Fibroblast of mammary gland (primary cell): ENCODE measurements around the gene CHTOP.

Experiments used
- DNase-seq: peaks from one replicate; pipeline ENCODE4 v3.0.0-alpha.2; 2010; ENCODE audit warnings: low read depth
- H3K4me3 ChIP-seq: 2 replicates; pipeline ENCODE4 v1.5.1; 2011; ENCODE audit warnings: low read depth, mild to moderate bottlenecking, low read length, moderate library complexity; ENCODE audit not compliant: control insufficient read depth
- TF ChIP-seq, protein P1 (sequence below): conservative IDR thresholded peaks from 2 replicates; pipeline ENCODE4 v1.5.1; 2011; ENCODE audit warnings: low read depth, low read length, inconsistent platforms; ENCODE audit not compliant: control insufficient read depth, insufficient read depth

Gene CHTOP

DNA sequence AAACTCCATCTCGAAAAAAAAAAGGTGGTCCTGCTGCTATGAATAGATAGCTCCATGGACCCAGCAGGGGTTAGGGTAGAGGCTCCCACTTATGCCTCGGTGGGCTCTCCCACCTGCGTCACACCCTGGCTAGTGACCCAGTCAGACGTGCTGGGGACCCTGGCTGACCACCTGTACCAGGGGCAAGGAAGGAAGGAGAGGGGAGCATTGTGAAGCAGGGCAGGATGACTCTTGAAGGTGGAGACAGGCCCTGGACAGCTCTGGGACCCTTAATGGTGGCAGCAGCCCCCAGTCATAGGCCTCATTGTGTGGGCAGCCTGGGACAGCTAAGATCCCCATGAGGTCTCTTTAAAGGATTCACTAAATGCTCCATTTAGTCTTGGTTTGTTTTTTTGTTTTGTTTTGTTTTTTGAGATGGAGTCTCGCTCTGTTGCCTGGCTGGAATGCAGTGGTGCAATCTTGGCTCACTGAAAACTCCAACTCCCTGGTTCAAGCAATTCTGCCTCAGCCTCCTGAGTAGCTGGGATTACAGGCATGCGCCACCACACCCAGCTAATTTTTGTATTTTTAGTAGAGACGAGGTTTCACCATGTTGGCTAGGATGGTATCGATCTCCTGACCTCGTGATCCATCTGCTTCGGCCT, 14.3 kb downstream of the CHTOP start:
- TF ChIP-seq, protein P1, sequence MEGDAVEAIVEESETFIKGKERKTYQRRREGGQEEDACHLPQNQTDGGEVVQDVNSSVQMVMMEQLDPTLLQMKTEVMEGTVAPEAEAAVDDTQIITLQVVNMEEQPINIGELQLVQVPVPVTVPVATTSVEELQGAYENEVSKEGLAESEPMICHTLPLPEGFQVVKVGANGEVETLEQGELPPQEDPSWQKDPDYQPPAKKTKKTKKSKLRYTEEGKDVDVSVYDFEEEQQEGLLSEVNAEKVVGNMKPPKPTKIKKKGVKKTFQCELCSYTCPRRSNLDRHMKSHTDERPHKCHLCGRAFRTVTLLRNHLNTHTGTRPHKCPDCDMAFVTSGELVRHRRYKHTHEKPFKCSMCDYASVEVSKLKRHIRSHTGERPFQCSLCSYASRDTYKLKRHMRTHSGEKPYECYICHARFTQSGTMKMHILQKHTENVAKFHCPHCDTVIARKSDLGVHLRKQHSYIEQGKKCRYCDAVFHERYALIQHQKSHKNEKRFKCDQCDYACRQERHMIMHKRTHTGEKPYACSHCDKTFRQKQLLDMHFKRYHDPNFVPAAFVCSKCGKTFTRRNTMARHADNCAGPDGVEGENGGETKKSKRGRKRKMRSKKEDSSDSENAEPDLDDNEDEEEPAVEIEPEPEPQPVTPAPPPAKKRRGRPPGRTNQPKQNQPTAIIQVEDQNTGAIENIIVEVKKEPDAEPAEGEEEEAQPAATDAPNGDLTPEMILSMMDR: no peak
- no peak for DNase-seq
- no peak overlapping the region for H3K4me3 ChIP-seq

- H3K4me3 ChIP-seq: no peak overlapping the region
- TF ChIP-seq, protein P1: no peak
- no peak for DNase-seq
These were observed 15.4 kb downstream of the CHTOP start for GRCh38 chr1:153649137-153649862.

GRCh38 chr1:153649863-153650235, 16.0 kb downstream of the CHTOP start:
- no peak overlapping the region for H3K4me3 ChIP-seq
- no peak for DNase-seq
- TF ChIP-seq, protein P1: no peak

DNA sequence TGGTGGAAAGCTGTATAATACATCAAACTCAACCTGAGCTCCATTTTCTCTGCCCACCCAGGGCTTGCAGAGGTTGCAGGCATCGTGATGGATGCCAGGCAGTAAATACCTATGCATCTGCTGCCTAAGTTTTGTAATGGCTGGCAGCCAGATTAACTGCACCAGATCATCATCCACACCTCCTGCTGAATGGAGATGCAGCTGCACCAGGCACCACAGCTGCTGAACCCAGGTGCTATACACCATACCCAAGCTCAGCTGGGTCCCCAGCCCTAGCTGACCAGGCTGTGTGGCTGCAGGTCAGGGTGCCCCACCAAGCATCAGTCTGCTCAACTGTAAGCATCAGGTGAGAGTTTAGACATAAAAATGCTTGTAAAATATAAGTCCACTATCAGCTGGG, 17.9 kb downstream of the CHTOP start:
- H3K4me3 ChIP-seq: no peak overlapping the region
- TF ChIP-seq, protein P1: no peak

DNA sequence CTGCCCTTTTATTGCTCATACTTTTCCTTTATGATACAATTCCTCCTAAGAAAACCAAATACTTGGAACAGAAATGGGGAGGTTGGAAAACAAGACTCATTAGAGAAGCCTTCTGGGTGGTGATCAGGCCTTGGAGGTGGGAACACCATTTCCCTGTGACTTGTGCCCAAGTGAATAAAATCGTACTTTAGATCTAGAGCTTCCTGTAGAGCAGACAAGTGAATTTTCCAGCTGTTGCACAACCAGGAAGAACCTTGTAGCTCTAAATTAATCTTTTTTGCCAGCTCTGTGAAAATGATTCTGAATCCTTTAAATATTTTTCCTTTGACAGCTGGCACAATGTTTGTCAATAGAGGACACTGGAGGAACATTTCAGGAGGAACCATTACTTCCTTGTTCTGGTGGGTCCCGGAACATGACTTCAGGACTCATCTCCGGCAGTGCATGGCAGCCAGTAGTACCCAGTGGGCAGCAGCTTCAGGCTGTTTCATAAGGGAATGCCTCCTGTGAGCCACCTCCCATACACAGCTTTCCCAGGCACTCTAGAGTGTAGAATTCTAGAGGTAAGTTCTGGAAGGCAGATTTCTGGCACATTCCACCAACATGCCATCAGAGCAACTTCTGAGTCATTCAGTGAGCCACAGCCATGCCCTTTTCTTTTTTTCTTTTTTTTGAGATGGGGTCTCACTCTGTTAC, 19.1 kb downstream of the CHTOP start:
- H3K4me3 ChIP-seq: no peak overlapping the region
- DNase-seq: peak; percentile 53
- TF ChIP-seq, protein P1: no peak

More for the DNA sequence above, 17.9 kb downstream of the CHTOP start:
- no peak for DNase-seq

DNA sequence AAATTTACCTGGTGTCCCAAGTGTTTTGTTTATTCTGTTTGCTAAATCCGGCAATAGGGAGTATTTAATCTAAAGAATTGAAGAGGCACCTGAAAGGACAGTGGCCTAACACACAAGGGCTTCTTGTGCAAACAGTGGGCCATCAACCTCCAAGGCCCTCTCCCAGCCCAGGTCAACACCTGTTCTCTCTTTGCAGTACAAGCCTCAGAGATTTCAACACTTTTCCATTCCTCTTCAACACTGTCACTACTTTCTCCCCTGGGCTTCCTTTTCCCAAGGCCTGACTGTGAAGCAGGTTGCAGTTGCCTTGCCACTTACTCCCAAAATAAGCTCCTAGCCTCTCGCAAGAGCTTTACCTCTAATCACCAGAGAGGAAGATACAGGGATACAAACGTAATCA, 21.5 kb downstream of the CHTOP start:
- TF ChIP-seq, protein P1: no peak
- no peak for DNase-seq
- no peak overlapping the region for H3K4me3 ChIP-seq
